Raji (cell line): ENCODE results near the gene PVRIG.

Source experiments
- POLR2A ChIP-seq: IDR thresholded peaks from 2 replicates; pipeline ENCODE4 v1.6.1; 2011; ENCODE audit warnings: low read depth, low read length, control low read depth; ENCODE audit not compliant: insufficient read depth

The PVRIG gene

DNA sequence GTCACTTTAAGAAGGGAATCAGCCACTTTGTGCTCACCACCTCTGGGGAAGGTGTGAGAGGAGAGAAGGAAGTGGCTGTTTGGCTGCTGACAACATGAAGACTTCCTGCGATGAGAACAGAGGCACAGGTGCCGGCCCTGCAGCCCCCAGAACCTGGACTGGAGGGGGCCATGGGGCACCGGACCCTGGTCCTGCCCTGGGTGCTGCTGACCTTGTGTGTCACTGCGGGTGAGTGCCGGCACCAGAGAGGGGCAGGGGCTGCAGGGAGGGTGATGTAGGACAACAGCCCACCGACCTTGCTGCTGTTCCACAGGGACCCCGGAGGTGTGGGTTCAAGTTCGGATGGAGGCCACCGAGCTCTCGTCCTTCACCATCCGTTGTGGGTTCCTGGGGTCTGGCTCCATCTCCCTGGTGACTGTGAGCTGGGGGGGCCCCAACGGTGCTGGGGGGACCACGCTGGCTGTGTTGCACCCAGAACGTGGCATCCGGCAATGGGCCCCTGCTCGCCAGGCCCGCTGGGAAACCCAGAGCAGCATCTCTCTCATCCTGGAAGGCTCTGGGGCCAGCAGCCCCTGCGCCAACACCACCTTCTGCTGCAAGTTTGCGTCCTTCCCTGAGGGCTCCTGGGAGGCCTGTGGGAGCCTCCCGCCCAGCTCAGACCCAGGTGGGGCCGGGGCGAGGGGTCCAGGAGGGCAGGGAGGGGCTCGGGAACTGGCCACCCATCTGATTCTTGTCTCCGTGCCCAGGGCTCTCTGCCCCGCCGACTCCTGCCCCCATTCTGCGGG lies at the start of gene PVRIG:
Gene PVRIG (plus strand): TSS at position 149 of the 785 bp plus-strand sequence. CDS start 22 bp downstream, at position 171.
- TF ChIP-seq POLR2A = peak; percentile 51

DNA sequence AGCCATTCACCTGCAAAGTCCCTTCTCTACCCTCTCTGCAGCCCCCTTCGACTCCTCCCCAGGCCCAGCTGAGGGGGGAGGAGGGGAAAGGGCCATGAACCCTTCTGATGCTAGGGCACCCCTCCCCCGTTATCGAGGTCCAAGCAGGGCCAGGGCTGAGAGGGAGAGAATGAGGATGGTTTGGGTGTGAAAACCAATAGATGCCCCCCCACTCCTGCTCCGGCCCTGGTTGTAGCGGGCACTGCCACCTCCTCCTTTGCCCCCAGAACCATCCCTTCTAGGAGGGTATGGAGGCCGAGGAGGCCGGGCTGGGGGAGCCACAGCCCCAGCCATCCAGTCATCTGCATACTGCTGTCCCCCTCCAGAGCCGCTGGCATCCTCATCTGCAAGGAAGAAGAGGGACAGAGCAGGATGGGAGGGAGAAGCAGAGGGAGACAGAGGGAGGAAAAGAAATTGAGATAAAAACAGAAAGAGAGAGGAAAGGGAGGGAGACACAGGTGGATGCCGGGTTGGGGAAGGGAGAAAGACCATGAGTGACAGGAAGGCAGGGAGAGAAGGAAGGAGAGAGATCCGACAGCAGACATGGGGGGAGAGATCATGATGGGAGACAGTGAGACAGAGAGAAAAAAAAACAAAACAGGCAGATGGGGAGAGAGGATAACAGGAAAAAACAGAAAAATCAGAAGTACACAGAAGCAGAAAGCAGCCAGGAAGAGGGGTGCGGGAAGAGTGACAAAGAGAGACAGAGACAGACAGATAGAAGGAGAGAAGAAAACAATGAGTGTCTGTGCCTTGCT lies 49.5 kb upstream of the PVRIG start:
- TF ChIP-seq POLR2A = no peak

DNA sequence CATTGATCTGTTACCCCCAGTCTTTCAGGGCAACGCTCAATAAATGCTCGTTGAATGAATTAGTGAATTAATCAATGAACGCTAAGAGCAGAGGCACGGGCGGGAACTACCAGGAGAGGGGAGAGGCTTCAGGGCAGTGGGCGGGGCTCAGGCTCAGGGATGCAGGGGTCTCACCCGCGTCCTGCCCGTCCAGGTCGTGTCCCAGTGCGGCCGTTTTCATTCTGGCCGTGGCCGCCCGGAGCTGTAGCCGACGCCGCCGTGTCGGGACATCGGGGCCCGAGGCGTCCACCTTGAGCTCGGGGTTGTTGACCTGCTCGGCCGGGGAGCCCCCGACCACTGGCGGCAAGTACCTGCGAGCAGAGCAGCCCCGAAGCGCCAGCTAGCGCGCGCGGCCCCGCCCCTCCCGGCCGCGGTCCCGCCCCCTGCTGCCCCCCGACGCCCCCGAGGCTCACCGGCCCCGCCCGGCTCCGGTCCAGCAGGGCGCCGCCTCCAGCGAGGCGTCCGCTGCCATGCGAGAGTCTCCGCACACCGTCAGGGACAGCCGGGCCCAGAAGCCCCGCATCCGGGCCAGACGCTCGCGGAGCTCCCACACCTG lies 48.6 kb upstream of the PVRIG start:
- TF ChIP-seq POLR2A = no peak

DNA sequence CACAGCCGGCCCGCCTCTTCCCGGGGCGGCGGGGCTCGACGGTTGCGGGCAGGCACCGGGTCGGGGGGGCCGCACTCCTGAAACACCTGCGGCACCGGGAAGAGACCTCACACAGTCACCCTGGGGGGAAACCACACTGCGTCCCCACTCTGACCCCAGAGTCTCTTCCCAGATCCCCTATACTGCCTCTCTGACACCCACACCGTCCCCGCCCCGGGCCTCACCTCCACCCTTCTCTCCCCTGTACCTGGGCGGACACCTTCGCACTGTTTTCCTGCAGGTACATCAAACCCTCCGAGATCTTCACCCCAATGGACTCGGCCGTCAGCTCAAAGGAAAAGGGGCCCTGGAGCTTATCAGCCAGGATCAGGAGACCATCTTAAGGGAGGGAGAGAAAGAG lies 47.9 kb upstream of the PVRIG start:
- TF ChIP-seq POLR2A = no peak

DNA sequence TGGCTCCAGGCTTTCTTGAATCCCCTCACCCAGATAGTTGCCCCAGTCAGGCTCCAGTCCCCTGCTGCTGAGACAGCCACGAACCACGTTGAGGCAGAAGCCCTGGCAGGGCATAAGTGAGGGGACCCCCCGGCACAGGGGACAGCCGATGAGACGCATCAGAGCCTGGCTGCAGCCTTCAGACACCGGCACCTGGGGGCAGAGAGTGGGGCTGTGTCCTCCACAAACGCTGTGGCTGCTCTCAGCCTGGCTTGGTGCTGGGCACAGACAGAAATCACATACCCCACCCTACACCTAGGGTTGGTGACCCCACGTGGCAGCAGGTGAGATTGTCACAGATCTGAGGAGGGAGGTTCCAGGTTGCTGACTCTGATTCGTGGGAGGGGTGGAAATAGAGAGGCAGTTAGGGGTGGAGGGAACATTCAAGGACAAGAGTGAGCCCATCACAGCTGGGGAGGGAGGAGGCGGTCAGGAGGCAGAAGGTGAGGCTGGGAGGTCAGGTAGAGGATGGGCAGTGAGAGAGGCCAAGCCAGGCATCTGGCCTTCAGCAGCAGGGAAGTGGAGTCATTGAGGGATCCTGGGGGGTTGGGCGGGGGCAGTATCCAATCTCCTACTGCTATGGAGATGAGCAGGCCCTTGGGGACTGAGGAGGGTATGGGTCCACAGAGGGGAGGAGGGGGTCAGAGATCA lies 45.8 kb upstream of the PVRIG start:
- no peak for TF ChIP-seq POLR2A

DNA sequence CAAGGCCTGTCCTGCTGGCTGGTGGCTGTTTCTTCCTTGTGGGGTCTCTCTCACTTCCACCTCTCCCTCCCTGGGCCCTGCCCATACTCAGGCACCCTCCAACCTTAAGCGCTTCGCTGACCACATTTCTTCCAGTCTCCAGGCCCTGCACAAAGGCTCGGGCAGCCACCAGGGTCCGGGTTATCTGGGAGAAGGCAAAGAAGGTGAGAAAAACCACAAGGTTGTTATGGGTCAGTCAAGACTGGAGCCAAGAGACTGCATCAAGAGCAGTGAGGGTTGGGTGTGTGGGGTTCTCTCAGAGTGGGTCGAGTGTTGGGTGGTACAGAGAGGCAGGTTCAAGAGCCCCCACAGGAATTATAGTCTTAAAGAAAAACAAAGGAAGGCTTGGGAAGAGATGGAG lies 45.2 kb upstream of the PVRIG start:
- TF ChIP-seq POLR2A = no peak

DNA sequence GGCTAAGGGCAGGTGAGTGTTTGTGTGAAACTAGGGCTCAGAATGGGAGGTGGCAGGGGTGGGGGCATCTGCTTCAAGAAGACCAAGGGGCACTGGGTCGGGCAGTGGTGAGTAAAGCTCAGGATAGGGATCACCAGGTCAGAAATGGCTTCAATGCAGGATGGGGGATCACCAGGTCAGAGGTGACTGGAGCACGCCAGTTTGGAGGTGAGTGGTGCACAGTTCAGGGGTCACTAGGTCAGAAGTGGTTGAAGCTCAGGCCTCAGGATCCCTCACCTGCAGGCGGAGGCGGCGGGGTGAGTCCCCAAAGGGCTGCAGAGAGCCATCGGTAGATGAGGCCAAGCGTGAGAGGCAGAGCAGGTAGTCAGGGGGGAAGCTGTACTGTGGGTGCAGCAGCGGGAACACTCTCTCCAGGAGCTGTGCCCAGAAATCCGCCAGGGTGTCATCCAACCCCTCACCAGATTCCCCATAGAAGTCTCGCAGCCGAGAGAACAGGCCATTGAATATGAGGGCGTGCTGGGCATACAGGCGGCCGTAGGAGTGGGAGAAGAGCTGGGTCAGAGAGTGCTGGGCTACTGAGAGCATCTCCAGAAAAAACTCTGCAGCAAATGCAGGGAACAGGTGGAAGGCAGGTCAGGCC lies 44.3 kb upstream of the PVRIG start:
- no peak for TF ChIP-seq POLR2A

DNA sequence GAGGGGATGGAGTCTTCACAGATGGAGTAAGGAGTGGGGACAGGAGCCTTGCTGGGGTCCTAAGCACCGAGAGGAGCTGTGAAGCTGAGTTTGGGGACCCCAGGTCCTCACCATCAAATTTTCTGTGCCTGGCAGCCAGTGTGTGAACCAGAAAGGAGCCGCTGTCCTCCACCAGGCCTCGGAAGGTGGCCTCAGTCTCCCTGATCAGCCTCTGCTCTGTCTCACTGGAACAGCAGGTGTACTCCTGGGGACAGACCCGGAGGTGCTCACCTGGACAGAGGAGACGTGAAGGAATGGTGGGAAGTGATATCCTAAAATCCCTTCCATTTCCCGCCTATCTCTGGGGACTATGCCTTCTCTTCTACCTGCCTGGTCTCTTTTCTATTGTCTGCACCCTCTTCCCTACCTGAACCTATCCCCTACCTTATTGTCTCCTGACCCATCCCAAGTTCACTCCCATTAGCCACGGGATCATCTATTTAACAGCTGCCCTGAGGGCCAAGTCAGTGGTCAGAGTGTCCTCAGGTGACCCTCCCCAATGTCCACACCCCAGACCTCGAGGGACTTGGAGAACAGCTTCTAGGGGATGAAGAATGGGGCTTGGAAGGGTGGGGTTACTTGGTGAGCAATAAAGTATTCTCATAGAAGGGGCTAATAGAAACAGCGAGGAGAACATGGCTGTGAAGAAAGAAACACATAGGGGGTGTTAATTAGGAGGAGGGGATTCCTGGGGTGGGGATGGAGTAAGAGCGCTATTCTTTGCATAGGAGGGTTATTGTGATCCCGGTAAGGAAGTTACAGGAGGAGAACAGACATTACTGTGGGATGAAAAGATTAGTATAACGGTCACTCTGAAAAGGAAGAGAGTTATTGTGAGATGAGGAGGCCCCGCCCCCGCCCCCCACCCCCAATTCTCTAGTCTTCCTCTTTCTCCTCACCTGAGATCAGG lies 43.4 kb upstream of the PVRIG start:
- TF ChIP-seq POLR2A = no peak

DNA sequence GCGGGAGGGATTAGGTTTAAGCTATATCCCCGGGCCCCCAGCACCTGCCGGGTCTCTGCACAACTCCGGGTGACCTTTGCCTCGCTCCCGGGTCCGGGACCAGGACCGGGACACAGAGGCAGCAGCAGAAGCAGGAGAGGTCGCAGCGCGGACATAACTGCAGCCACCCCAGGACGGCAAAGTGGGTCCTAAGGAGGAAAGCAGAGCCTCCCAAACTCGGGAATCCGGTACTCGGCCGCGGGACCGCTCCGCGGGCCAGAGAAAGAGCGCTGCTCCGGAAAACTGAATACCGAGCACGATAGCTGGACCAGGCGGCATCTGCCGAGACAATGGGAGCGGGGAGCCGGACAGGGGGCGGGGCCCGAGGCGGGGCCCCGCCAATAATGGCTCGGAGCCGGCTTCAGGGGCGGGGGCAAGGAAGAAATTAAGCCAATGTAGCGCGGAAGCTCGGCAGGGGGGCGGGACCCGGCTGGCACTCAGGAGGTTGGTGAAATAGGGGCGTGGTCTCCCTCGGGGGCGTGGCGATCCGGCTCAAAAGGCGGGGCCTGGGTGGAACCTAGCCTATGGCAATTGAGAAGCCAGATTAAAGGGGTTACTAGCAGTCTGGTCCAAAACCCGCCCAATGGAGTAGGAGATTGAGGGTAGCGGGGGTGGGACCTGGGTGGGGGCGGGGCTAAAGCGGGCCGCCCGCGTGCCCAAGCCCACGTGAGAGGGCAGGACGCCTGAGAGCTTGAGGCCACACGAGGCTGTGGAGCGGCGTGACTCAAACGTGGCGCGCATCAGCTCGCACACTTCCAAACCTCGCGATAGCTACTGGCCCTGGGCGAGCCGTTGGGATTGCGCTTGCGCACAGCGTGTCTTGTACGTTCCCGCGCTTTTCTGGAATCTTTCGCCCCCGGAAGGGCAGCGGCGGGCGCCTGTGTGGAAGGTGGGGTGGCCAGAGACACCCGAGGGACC lies 42.4 kb upstream of the PVRIG start, which contains the start of the genes GPC2 and STAG3:
Gene GPC2 (minus strand): TSS at position 337 of the 957 bp plus-strand sequence. CDS start 182 bp downstream, at position 155.
Gene STAG3 (plus strand): TSS at position 874 of the 957 bp plus-strand sequence. CDS start 2,639 bp downstream, outside the sequence.
- peak; percentile 65 for TF ChIP-seq POLR2A

DNA sequence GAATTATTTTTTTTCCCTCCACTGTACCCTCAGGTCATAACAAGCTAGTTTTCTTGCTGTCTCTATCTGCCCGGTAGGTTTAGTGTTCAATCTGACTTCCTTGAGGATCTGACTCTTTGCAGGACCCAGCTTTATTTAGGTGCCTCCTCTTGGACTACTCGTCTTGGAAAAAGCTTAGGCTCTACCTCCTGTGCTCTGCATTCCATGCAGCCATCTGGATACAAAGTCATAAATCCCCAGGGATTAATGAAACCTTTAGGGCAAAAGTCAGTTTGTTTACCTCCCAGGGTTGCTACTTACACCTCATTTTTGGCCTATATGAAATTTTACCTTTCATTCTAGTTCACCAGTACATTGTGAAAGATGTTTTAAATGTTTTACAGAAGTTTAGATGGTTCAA lies 34.0 kb upstream of the PVRIG start:
- TF ChIP-seq POLR2A = no peak

DNA sequence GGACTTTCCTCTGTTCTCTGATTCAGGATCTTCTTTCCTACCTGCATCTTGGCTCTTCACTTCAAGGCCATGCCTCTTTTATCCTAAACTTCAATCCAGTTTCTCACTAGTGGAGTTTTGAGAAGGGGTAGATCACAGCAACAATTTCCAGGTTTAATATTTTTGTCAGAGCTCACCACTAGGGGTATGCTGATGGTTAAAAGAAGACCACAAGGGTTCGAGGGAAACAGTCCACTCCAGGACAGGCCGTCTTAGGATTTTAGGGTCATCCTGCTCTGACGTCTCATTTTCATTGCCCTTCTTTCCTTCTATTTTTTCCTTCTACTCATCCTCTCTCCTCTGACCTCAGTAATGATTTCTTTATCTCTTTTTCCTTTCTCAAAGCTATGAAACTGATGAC lies 30.7 kb upstream of the PVRIG start:
- TF ChIP-seq POLR2A = no peak

DNA sequence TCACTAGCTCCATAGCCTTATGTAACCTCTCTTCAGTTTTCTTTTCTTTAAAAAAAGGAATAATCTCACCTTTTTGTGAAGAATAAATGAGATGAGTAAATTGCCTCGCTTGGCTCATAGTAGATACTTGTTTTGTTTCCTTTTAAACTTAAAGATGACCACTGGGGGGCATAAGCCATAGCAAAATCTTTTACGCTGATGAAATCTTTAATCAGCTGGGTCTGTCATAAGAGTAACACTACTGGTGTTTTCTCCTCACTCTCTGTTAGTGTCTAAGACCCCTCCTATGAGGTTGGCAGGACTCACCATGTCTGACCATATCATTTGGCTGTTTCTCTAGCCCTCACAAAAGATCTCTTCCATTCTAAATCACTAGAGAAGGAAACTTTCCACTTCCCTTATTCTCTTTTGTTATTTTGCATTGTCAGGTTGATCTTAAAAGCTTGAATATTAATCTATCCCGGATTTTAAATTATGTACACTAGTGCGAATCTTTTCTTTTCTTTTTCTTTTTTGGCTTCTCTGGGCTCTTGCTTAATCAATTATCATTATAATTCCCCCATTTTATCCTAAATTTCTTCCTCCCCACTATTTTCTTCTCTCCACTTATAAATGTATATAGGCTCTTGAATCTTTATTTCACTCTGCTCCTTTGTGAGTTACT lies 29.6 kb upstream of the PVRIG start:
- no peak for TF ChIP-seq POLR2A

DNA sequence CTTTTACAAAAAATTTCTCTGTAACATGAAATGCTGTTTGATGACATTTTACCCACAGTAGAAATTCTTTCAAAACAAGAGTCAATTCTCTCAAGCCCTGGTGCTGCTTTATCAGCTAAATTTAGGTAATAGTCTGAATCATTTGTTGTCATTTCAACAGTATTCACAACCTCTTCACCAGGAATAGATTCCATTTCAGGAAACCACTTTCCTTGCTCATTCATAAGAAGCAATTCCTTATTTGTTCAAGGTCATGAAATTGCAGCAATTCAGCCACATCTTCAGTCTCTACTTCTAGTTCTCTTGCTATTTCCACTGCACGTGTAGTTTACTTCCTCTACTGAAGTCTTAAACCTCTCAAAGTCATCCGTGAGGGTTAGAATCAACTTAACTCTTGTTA lies 28.0 kb upstream of the PVRIG start:
- TF ChIP-seq POLR2A = no peak; the same call in 1 of the 2 replicates
